AG04449 (cell line): ENCODE data around the gene BRINP2.

ENCODE experiments used
- CTCF ChIA-PET: fragments of 350-600 bp; formaldehyde crosslinking; extraction: SDS; loops from one replicate; lab custom pipeline; 2021; ENCODE audit warnings: antibody characterized with exemption; lab: Yijun Ruan, JAX
- POLR2A ChIA-PET: fragments of 400-600, 350-600 bp; formaldehyde crosslinking; extraction: SDS; loops from one replicate; lab custom pipeline; 2020; ENCODE audit warnings: antibody characterized with exemption, inconsistent platforms; lab: Yijun Ruan, JAX
- DNase-seq: peaks from one replicate; pipeline ENCODE4 v3.0.0-alpha.2; 2010; ENCODE audit warnings: low read depth, low spot score
- H3K4me3 ChIP-seq: 2 replicates; pipeline ENCODE4 v1.5.1; 2011; ENCODE audit warnings: low read depth, mild to moderate bottlenecking, control low read depth, low read length
- CTCF ChIP-seq: IDR thresholded peaks from one replicate; pipeline ENCODE4 v1.5.1; 2011; ENCODE audit warnings: mild to moderate bottlenecking, moderate library complexity, low read length, control low read depth, inconsistent platforms; ENCODE audit not compliant: insufficient read depth; ENCODE audit errors: missing control alignments

BRINP2 gene

GRCh38 chr1:177173976-177174375 lies 3.2 kb downstream of the BRINP2 start:
- no peak for TF ChIP-seq CTCF
- ChIA-PET POLR2A (no interaction called here), CTCF (no interaction called here)
- no peak for DNase-seq
- no peak overlapping the region for H3K4me3 ChIP-seq

- DNase-seq: no peak
- H3K4me3 ChIP-seq: no peak overlapping the region
- no peak for TF ChIP-seq CTCF
- ChIA-PET CTCF (interaction anchor here (0.7 kb wide), 1 partner anchor 8 kb away, joined by 3 read pairs; no protein-coding TSS in a partner anchor), POLR2A (no interaction called here)
Observed at GRCh38 chr1:177174921-177175634, 4.3 kb downstream of the BRINP2 start.

GRCh38 chr1:177181280-177181630 lies 10.5 kb downstream of the BRINP2 start:
- no peak for TF ChIP-seq CTCF
- H3K4me3 ChIP-seq: peak overlapping the region; percentile 36
- ChIA-PET CTCF (interaction anchor here (0.7 to 3.0 kb wide), 18 partner anchors 9 to 764 kb away, joined by 3 to 24 read pairs (median 4); partner anchors contain the start of gene BRINP2), POLR2A (interaction anchor here (1.2 kb wide), 1 partner anchor 28 kb away, joined by 3 read pairs; no protein-coding TSS in a partner anchor)
- DNase-seq: no peak

GRCh38 chr1:177181631-177182291 lies 11.0 kb downstream of the BRINP2 start:
- peak overlapping the region; percentile 36 for H3K4me3 ChIP-seq
- POLR2A ChIA-PET: interaction anchor here (1.2 kb wide), 1 partner anchor 28 kb away, joined by 3 read pairs; no protein-coding TSS in a partner anchor
- CTCF ChIA-PET: interaction anchor here (0.6 to 3.0 kb wide), 25 partner anchors 8 to 797 kb away, joined by 3 to 24 read pairs (median 3); partner anchors contain the start of gene BRINP2
- DNase-seq: no peak
- TF ChIP-seq CTCF: peak; percentile 87

GRCh38 chr1:177183836-177184235 lies 13.1 kb downstream of the BRINP2 start:
- no peak overlapping the region for H3K4me3 ChIP-seq
- no peak for TF ChIP-seq CTCF
- DNase-seq: no peak
- CTCF ChIA-PET: interaction anchor here (1.1 to 3.0 kb wide), 2 partner anchors 9 to 285 kb away, joined by 3 to 24 read pairs; no protein-coding TSS in a partner anchor
- POLR2A ChIA-PET: no interaction called here

GRCh38 chr1:177185209-177185608 lies 14.5 kb downstream of the BRINP2 start:
- no peak for DNase-seq
- TF ChIP-seq CTCF: no peak
- ChIA-PET POLR2A (no interaction called here), CTCF (no interaction called here)
- no peak overlapping the region for H3K4me3 ChIP-seq
